Sigmoid colon (tissue), 3 donors: ENCODE results near the gene SIN3B.

Experiments used
- POLR2A ChIP-seq, 2 donors: fragments of 450-650 bp; IDR thresholded peaks; one replicate each; pipeline ENCODE4 v1.6.1; 2016; ENCODE audit warnings: antibody characterized with exemption in 2 of 2, mild to moderate bottlenecking in 2 of 2, moderate library complexity in 2 of 2
- TF ChIP-seq, protein P1 (sequence below), 4 experiments: fragments of 450-650 bp in 3 of 4; fragments of 200-600 bp in 1 of 4; IDR thresholded peaks; one replicate each; pipeline ENCODE4 v1.5.1; 2016 to 2019; ENCODE audit warnings: antibody characterized with exemption in 4 of 4, mild to moderate bottlenecking in 3 of 4, moderate library complexity in 2 of 4

DNA sequence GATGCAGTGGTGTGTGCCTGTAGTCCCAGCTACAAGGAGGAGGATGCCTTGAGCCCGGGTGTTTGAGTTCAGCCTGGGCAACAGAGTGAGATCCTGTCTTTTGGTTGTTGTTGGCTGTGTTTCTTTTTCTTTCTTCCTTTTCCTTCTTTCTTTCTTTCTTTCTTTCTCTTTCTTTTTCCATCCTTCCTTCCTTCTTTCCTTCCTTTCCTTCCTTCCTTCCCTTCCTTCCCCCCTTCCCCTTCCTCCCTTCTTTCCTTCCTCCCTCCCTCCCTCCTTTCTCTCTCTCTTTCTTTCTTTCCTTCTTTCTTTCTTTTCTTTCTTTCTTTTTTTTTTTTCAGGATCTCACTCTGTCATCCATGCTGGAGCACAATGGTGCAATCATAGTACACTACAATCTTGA lies 46.5 kb upstream of the SIN3B start:
- TF ChIP-seq, protein P1, sequence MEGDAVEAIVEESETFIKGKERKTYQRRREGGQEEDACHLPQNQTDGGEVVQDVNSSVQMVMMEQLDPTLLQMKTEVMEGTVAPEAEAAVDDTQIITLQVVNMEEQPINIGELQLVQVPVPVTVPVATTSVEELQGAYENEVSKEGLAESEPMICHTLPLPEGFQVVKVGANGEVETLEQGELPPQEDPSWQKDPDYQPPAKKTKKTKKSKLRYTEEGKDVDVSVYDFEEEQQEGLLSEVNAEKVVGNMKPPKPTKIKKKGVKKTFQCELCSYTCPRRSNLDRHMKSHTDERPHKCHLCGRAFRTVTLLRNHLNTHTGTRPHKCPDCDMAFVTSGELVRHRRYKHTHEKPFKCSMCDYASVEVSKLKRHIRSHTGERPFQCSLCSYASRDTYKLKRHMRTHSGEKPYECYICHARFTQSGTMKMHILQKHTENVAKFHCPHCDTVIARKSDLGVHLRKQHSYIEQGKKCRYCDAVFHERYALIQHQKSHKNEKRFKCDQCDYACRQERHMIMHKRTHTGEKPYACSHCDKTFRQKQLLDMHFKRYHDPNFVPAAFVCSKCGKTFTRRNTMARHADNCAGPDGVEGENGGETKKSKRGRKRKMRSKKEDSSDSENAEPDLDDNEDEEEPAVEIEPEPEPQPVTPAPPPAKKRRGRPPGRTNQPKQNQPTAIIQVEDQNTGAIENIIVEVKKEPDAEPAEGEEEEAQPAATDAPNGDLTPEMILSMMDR (IDR thresholded peaks at IDR 0.05), result no peak
- TF ChIP-seq POLR2A (IDR thresholded peaks at IDR 0.05), result no peak
